COLO829 (cell line): ENCODE data around the gene CFAP410.
"Not testable (repeated sequence)": the region's sequence is repeated elsewhere in the genome, so short reads cannot be mapped to it uniquely, and the experiment has no call there.

ENCODE experiments used
- DNase-seq: peaks from one replicate; pipeline ENCODE4 v3.0.0; 2012; ENCODE audit warnings: low spot score

The CFAP410 gene

GRCh38 chr21:44368711-44369446 lies 29.7 kb upstream of the CFAP410 start:
- no peak for DNase-seq

GRCh38 chr21:44366586-44367211 lies 27.5 kb upstream of the CFAP410 start:
- DNase-seq, result no peak

GRCh38 chr21:44365967-44366585 lies 26.9 kb upstream of the CFAP410 start:
- DNase-seq, result no peak

GRCh38 chr21:44365251-44365966 lies 26.2 kb upstream of the CFAP410 start:
- DNase-seq, result no peak

- no peak for DNase-seq
Observed at GRCh38 chr21:44364151-44365053, 25.2 kb upstream of the CFAP410 start.

- no peak for DNase-seq
Observed at GRCh38 chr21:44363278-44363677, 24.1 kb upstream of the CFAP410 start.

GRCh38 chr21:44361903-44362302 lies 22.7 kb upstream of the CFAP410 start:
- not testable (repeated sequence) for DNase-seq

- no peak for DNase-seq
Observed at GRCh38 chr21:44360159-44360558, 21.0 kb upstream of the CFAP410 start.

GRCh38 chr21:44359396-44359795 lies 20.2 kb upstream of the CFAP410 start:
- no peak for DNase-seq

GRCh38 chr21:44357064-44357837 lies 18.1 kb upstream of the CFAP410 start:
- DNase-seq, result no peak

- no peak for DNase-seq
Observed at GRCh38 chr21:44356636-44357035, 17.4 kb upstream of the CFAP410 start.

GRCh38 chr21:44356160-44356559 lies 17.0 kb upstream of the CFAP410 start:
- DNase-seq, result no peak

GRCh38 chr21:44354775-44355771 lies 15.9 kb upstream of the CFAP410 start:
- DNase-seq, result no peak

- DNase-seq, result no peak
Observed at GRCh38 chr21:44354001-44354405, 14.8 kb upstream of the CFAP410 start.

GRCh38 chr21:44353191-44353970 lies 14.2 kb upstream of the CFAP410 start, which contains the start of gene TRPM2:
TSS of gene TRPM2 (plus strand) at chr21:44353621. CDS start at chr21:44353701, 80 bp downstream.
- DNase-seq, result no peak

- no peak for DNase-seq
Observed at GRCh38 chr21:44352253-44352860, 13.2 kb upstream of the CFAP410 start.

GRCh38 chr21:44351535-44352252 lies 12.5 kb upstream of the CFAP410 start:
- DNase-seq, result no peak
